ENCODE measurements around the gene ASB8. TPM values are rescaled to one million over a fixed set of nuclear protein-coding genes. Genes with fewer than 3 reads are reported as not detected.
"Not testable (repeated sequence)": the region's sequence is repeated elsewhere in the genome, so short reads cannot be mapped to it uniquely, and the experiment has no call there.

Gene ASB8
- total RNA-seq, 1 experiment from 2014 or later = 22.1 TPM

DNA sequence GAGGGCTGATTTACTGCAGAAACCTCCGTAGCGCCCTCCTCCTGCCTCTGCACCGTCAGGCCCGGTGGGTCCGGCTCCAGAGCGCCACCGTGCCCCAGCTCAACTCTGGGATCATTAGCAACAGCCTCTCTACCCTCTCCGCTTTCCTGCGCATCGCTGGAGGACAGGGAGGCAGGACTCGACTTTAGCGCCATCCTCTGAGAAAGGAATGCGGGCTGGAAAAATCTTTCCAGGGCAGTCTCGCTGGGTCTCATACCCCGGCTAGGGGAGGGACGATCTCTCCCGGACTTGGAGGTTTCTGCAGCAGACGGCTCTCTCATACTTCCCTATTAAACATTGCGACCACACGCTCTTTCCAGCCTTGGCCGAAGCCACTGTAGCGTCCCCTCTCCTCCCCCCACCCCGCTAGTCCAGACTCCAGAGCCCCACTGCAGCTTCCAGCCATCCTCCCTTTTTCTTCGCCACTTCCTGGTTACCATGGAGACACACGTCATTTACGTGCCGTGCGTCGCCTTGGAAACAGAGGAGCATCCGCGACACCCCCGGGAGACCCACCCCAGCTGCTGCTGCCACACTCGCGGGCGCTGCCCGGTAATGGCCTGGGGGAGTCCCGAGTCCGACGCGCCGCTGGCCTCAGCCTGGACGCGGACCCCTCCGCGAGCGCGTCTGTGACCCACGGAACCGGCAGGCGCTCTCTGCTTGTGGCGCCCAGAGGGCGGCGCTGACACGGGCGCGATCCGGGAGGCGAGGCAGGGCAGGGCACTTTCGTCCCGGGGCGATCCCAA is 26.0 kb upstream of the ASB8 start, which contains the start of gene CCDC184:
CCDC184 (plus strand) TSS at position 554 of the 785 bp plus-strand sequence. CDS start 479 bp downstream, outside the sequence.
- DNase-seq (ENCODE audit: low spot score) = no peak

DNA sequence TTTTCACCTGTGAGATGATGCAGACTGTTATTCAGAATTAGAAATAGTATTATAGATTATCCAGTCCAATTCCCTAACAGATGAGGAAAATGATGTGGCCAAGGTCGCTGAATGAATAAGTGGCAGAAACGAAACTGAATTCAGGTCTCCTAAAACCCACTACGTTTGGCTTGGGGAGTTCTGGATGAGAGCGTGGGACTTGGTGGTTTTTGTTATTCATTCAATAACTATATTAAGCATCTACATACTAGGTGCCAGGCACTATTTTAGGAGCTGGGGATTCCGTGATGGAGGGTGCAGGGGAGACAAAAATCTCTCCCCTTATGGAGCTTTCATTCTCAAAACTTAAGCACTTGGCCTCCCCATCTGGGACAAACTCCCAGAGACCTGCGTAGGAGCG is 25.3 kb upstream of the ASB8 start:
- DNase-seq (ENCODE audit: low spot score) = no peak

DNA sequence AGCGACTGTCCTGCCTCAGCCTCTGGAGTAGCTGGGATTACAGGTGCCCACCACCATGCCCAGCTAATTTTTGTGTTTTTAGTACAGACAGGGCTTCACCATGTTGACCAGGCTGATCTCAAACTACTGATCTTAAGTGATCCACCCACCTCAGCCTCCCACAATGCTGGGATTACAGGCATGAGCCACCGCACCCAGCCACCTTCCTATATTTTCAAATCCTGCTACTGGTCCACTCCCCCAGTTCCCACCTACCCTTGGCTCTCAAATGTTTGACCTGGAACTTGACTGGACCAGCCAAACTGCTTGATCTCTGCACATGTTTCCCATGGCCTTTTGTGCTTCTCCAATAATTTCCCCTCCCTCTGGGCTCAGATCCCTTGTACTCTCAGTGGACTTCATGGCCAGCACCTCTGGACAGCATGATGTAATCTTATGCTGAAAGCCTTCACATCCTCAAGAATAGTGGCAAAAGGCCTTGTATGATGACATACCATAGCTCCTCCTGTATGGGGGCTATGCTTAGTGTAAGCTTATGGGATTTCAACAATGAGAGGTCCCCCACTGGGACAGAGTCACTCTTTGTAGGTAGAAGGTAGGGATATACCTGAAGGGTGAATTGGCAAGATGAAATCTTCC is 23.7 kb upstream of the ASB8 start:
- DNase-seq (ENCODE audit: low spot score) = no peak

DNA sequence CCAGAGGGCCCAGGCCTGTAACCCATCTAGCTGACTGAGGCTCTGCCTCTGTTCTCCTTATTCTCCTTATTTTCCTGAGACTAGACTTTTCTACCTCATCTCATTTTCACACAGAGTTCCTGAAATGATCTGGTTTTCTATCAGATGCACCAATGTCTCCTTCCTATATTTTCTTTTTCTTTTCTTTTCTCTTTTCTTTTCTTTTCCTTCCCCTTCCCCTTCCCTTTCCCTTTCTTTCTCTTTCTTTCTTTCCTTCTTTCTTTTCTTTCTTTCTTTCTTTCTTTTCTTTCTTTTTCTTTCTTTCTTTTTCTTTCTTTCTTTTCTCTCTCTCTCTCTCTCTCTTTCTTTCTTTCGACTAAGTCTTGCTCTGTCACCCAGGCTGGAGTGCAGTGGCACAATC is 23.1 kb upstream of the ASB8 start:
- DNase-seq (ENCODE audit: low spot score) = no peak

DNA sequence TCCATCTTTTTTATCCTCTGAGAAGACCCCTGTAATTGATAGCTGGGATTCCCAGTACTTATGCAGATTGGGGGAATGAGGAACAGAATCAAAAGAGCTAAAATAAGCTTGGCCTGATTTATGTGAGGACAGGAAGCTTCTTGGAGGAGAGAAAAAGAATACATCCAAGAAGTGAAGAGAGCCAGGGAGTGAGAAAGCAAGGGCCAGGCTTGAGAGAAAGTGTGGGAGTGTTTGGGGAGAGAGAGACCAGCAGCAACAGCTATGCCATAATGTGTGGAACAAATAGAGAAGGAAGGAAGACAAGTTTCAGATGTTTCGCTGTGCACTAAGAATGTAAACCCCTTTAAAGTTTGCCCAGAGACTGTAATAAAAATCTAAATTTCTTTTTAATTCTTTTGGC is 22.2 kb upstream of the ASB8 start:
- DNase-seq (ENCODE audit: low spot score) = no peak

DNA sequence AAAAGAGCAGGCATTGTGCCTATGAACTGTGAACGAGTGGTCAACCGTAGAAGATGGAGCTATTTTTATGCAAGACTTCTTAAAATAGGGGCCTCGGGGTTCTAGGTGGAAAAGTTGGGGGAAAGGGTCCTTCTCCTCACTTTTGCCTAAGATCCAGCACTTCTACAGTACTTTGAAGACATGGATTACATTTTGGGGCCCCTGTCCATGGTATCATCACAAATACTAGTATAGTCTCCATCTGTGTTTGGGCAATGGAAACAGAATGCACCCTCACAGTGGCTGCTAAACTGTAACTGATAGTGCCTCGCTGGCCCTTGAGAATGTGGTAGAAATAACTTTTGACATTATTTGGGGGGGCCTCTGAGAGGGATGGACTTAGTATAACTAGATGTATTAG is 20.7 kb upstream of the ASB8 start:
- no peak for DNase-seq (ENCODE audit: low spot score)

DNA sequence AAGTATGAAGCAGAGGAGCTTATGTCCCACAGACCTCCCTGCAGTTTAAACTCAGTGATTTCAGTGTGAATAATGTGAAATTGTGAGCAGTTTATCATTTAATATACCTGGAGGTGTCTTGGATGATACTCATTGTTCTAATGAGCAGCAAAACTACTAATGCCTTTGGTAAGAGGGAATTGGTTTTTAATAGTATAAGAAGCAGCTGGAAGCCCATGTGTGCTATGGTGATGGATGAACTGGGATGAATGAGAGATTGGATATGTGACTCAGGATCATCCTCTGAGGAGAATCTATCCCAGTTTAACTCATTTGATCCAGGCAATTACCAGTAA is 19.1 kb upstream of the ASB8 start:
- DNase-seq (ENCODE audit: low spot score) = no peak

DNA sequence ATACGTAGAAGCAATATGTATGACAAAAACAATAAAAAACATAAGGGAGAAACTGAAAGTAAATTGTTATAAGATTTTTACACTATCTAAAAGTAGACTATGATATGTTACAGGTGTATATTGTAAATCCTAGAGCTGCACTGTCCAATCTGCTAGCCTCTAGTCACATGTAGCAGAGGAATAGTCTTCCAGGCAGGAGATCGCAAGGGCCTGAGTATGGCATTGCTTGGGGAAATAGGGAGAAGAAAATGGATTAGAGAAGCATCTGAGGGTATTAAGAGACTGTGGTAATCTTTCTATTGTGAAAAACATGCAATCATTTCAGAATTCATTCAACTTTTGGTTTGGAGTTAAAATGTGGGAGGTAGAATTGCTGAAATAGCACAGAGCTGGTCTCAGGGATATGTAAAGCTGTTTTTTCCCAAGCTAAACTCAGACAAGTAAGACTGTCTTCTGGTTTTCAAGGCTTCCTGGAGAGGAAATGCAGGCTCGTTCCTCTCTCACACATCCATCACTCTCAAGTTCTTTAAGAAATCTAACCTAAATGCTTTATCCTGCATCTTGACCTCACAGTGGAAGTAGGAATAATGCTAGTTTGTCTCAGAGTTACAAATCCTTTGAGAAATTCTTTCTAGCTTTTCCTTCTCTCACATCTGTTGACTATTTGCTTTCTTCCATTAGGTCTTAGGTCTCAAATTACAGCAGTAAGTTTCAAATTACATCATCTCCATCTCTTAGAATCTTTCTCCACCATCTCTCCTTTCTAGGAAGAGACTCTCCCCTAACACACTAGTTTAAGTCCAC is 18.5 kb upstream of the ASB8 start:
- DNase-seq (ENCODE audit: low spot score) = no peak

DNA sequence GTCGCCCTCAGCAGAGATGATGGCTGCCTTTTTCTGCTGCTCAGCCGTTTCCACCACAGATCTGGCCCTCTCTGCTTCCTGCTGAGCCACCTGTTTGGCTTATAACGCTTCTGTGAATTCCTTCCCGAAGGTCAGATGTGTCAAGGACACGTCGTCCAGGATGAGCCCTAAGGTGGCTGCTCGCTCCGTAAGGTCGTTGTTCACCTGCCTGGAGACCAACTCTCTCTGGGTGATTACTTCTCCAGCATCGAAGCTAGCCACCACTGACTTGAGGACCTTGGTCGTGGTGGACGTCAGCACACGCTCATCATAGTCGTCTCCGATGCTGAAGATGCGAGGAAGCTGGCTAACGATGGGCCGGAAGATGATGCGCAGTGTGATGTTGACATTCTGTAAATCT is 11.7 kb upstream of the ASB8 start:
- DNase-seq (ENCODE audit: low spot score) = no peak

DNA sequence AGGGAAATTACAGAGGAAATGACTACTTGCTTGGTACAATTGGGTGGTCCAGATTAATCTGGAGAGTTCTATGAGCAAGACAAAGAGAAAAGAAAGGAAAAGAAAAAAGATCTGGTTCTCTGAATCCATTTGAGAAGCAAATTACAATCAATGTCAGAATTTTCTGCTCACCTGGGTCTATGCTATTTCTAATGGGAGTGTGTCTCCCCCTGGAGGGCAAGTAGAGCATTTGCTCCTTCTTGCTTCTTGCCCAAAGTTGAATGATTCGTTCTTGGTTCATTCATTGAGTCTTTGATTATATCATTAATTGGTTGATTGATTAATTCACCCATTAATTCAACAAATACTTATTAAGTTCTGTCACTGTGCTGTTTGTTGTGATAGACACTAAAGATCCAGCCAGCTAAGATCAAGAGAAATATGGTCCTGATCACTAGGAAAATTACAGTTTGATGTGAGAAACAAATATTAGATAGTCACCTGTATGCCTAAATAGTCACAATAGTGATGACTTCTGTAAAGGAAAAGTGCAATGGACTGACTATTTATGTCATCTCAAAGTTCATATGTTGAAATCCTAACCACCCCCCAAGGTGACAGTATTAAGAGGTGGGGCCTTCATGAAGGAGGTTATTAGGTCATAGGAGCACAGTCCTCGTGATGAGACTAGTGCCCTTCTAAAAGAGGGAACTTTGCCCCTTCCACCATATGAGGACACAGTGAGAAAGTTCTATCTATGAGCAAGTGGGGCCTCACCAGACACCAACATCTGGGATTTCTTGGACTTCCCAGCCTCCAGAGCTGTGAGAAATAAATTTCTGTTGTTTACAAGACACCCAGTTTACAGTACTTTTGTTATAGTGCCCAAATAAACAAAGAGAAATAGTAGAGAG is 8.0 kb upstream of the ASB8 start:
- DNase-seq (ENCODE audit: low spot score) = peak; percentile 73

DNA sequence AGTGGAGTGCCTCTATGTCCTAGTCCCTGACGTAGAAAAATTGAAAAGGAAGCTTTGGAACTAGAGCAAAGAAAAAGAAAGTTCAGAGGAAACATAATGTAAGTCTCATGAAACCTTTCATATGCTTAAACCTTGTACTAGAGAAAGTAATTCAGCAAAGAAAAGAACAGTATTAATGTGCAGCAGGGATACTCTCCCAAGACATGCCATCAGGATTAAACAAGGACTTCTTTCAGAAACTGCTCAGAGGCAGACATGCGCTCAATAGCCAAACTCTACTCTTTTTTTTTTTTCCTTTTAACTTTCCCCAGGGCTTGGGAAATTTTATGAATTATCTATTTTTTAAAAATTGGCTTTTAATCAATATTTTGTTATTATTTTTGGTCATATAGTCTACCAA is 7.1 kb upstream of the ASB8 start:
- DNase-seq (ENCODE audit: low spot score) = no peak

DNA sequence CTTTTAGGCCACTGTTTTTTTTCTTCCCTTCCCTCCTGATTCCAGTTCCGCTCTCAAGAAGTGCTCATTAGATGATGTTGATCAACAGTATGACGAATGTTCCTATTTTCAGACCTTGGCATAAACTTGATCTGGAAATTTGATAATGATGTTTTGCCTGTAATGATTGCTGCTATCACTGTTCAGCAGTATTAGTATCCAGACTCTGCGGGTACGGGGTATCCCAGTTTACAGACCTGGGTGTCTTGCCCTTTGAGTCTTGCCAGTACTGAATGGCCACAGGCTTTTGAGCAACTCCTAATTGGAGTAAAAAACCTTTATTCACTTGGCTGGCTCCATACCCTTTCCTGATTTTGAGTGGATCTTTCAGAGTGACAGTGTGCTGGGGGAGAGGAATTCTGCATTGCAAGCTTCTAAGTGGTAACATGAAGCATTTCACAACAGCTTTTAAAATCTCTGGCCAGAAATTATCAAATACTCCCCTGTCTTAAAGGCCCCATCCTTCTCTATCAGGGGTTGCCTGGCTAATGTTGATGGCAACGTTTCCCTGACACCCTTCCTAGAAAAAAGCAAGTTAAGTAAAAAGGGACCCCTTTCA is 5.9 kb upstream of the ASB8 start:
- DNase-seq (ENCODE audit: low spot score) = no peak

DNA sequence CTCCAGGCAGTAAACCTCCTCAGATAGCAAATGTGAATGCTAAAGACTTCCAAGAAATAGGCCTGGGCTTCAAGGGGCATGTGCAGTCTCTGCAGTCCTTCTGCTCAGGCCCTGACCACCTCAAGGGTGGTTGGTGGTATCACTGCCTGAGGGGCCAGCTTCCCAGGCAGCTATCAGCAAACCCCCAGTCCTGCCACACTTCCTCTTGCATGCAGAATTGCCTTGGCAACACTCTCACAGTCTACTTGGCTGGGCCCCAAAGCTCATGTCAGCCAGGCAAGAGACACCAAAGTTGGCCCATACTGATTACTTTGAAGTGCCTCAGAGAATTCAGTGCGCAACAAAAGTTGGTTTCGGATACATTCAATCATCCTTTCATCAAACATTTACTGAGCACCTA is 3.5 kb upstream of the ASB8 start:
- no peak for DNase-seq (ENCODE audit: low spot score)

DNA sequence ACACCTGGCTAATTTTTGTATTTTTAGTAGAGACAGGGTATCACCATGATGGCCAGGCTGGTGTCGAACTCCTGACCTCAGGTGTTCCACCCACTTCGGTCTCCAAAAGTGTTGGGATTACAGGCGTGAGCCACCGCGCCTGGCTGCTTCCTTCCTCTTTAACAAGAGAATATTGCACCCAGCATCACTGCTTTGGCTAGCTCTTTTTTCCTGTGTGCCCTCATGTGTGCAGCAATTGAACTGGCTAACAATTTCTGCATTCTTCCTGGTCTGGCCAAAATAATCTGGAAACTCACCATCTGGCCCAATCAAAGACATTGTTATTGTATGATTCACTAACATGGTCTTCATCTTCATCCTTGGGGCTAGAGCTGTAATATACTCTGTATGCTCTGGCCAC is 2.7 kb upstream of the ASB8 start:
- DNase-seq (ENCODE audit: low spot score) = no peak

DNA sequence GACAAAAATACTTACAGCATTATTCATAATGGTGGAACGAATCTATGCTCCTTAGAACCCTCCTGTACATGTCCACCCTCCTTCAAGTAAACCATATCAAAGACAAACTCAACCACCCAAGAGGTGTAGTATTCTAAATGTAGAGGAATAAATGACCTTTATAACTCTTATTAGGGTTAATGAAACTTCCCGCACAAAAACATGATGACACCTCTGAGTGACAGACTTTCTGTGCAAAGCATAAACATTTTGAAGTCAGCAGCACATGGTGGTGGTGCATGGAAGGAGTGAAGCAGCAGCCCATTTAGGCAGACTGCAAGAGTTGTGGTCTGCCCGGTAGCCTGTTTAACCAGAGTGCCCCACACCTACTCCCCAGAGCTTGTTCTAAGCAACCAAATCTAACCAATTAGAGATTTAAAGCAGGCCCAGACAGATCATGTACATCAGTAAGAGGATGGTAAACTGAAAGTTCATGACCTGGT is 615 bp upstream of the ASB8 start:
- DNase-seq (ENCODE audit: low spot score) = no peak

DNA sequence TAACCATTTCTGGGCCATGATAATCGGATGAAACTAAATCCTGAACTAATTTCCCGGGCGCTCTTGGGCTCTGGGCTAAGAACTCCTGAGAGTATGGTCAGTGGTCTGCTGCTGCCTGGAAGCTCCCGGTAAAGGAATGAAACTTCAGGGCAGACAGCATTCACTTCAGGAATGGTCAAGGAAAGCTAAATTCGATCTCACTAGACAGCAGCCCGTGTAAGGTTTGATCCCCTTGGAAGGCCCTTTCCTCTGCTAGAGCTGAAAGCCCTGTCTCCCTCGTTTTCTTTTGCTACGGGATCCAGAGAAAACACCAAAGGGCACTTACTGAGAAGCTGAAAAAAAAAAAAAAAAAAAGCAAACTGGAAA is 680 bp downstream of the ASB8 start:
- DNase-seq (ENCODE audit: low spot score) = no peak

DNA sequence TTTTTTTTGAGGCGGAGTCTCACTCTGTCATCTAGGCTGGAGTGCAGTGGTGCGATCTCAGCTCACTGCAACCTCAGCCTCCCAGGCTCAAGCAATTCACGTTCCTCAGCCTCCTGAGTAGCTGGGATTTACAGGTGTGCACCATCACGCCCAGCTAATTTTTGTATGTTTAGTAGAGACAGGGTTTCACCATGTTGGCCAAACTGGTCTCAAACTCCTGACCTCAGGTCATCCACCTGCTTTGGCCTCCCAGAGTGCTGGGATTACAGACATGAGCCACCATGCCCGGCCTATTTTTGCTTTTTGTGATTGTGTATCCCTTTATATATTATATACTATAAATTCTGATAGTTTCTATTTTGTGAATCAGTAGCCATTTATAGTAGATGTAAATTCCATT is 1.5 kb downstream of the ASB8 start:
- not testable (repeated sequence) for DNase-seq (ENCODE audit: low spot score)

DNA sequence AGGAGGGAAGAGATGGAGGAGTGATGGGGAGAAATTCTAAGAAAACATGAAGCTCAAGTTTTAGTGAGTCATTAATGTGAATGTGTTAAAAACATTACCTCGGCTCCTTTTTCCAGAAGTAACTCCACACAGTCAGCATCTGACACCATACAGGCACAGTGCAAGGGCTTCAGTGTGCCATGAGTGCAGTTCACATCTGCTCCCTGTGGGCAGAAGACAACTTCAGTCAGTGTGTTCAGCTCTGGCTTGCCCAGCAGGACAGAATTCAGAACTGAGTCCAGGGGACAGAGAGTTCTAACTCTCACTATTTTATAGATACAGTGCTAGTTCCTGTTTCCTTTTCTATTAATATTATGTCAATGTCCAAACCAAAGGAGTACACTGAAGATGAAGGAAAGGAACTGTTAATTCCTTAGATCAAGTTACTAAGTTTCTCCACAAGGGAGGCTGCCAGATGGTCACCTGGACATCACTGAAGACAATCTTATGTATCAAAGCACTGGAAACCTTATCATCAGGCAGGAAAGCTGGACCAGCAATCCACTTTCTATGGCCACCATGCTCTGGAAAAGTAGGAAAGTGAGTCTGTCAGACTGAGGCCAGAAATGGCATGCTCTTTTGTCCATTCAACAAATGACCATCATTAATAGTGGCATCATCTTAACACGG is 6.1 kb downstream of the ASB8 start:
- no peak for DNase-seq (ENCODE audit: low spot score)

DNA sequence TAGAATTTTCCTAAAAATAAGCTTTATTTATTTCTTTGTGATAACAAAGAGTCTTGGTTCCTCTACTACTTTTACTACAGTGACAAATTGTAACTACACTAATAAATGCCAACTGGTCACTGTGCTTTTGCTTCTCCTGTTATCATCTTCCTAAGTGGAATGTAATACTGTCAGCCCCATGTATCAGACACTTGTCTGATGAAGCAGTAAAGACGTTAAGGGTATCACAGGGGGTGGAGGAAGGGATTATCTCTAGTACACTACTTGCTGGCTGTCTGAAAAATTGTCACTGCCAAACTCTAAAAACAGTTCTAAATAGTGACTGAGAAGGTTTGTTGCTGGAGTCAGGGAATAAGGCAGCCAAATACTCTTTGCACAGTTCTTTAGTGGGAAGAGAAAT is 11.3 kb downstream of the ASB8 start:
- DNase-seq (ENCODE audit: low spot score) = no peak

DNA sequence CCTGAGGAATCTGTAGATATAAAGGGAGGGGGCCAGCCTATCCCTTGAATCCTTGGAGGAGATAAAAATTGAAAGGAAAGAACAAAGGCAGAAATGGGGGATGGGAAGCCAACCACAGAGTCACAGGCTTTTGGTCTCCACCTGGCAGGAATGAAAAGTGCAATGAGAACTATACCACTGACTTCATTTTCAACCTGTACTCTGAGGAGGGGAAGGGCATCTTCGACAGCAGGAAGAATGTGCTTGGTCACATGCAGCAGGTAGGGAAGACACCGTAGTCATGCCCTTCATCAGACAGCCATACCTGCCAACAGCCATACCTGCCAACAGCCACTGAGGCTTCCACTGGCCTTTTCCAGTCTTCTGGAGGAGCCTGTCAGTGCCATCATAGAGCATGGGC is 13.4 kb downstream of the ASB8 start:
- no peak for DNase-seq (ENCODE audit: low spot score)
